MG63 (cell line): ENCODE measurements around the gene DDX31. TPM values are rescaled to one million over a fixed set of nuclear protein-coding genes. Genes with fewer than 3 reads are reported as not detected.

Experiments used
- DNase-seq: peaks from one replicate; pipeline ENCODE4 v3.0.0-alpha.2; 2020
- H3K27me3 ChIP-seq: fragments of 250-450 bp; sonication (Bioruptor Pico); 2 replicates; pipeline ENCODE4 v1.5.1; 2020; ENCODE audit warnings: mild to moderate bottlenecking, moderate library complexity
- H3K36me3 ChIP-seq: fragments of 250-450 bp; sonication (Bioruptor Pico); 2 replicates; pipeline ENCODE4 v1.5.1; 2020; ENCODE audit warnings: mild to moderate bottlenecking, moderate library complexity
- H3K4me3 ChIP-seq: fragments of 250-450 bp; sonication (Bioruptor Pico); 2 replicates; pipeline ENCODE4 v1.5.1; 2020; ENCODE audit warnings: mild to moderate bottlenecking, moderate library complexity
- H3K9me3 ChIP-seq: fragments of 250-450 bp; sonication (Bioruptor Pico); 2 replicates; pipeline ENCODE4 v1.5.1; 2020; ENCODE audit warnings: mild to moderate bottlenecking, moderate library complexity
- total RNA-seq: library from RNA; depleted of rRNA; stranded (reverse); fragments of >200 nt; shearing (Covaris generic); gene quantifications from 2 replicates; pipeline ENCODE4 v1.2.3, GENCODE V29; 2014; ENCODE audit warnings: low replicate concordance; rRNA removed

DDX31 gene
- total RNA-seq, 1 experiment from 2014 or later = 20.1 TPM

DNA sequence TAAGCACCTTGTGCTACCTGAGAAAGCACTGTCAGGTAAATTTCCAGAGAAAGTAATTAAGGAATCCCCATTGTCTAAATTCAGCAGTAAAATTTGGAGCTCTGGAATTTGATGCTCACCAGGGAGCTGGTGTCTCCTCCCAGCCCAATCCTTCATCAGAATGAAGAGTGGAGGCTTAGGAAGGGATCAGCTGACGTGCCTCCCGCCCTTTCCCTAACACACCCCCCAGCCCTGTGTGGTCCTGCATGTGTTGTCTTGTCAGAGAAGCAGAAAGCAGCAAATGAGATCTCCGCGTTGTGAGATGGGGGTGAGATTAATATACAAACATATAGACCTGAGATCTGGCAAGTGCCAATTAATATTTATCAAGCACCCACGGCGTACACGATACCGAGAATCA lies 114.3 kb downstream of the DDX31 start:
- Histone ChIP-seq H3K9me3 (no peaks in the 10 kb centered on the region), H3K27me3 (peaks cover 17% of the 10 kb centered on the region), H3K4me3 (no peak overlapping the region), H3K36me3 (no peaks in the 10 kb centered on the region)
- no peak for DNase-seq

DNA sequence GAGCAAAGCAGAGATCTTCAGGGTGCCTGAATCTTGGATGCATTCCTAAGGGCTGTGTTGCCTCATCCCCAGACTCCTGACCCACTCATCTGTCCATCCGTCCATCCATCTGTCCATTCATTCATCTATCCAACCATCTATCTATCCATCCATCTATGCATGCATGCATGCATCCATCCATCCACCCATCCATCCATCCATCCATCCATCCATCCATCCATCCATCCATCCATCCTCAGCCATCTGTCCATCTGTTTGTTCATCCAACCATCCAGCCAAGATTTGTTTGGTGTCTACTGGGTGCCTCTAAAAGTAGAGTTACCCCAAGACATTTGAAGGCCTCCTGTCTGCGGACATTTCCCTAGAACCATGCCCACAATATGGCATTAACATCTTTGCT lies 115.0 kb downstream of the DDX31 start:
- Histone ChIP-seq H3K36me3 (no peaks in the 10 kb centered on the region), H3K9me3 (no peaks in the 10 kb centered on the region), H3K4me3 (no peak overlapping the region), H3K27me3 (peaks cover 9% of the 10 kb centered on the region)
- no peak for DNase-seq

DNA sequence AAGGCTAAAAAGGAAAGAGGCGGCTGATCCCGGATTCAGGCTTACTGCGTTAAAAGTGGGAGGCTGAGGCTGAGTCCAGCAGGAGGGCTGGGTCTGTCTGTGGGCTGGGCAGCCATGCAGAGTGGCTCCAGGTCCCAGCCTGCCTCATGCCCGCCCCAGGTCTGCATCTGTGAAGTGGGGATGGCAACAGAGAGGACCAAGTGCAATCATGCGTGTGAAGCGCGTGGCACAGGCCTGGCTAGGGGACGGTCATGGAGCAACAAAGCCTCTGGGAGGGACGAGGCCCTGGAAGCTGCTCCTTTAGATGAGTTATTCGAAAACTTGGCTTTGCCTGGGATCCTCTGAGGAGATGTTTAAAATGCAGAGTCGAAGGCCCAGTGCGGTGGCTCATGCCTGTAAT lies 117.7 kb downstream of the DDX31 start:
- DNase-seq = no peak
- Histone ChIP-seq H3K27me3 (peaks cover under 1% of the 10 kb centered on the region; the same call in 1 of the 2 replicates), H3K36me3 (no peaks in the 10 kb centered on the region), H3K4me3 (no peak overlapping the region), H3K9me3 (no peaks in the 10 kb centered on the region)

DNA sequence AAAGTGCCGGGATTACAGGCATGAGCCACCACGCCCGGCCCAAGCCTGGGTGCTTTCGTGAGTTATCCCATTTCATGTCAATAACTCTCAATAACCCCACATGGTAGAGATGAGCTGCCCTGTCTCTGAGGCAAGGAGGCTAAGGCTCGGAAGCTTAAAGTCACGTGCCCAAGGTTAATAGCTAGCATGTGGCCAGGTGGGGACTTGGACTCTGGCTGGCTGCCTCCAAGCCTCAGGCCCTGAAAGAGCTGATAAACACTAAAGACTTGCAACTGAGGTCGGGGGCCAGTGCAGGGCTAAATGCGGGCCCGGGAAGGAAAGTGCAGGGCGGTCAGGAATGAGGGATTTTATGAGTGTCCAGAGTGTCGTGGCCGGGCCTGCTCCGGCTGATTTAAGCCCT lies 118.2 kb downstream of the DDX31 start:
- no peaks in the 10 kb centered on the region for H3K27me3 ChIP-seq
- H3K9me3 ChIP-seq = no peaks in the 10 kb centered on the region
- H3K4me3 ChIP-seq = no peak overlapping the region
- no peaks in the 10 kb centered on the region for H3K36me3 ChIP-seq
- no peak for DNase-seq

DNA sequence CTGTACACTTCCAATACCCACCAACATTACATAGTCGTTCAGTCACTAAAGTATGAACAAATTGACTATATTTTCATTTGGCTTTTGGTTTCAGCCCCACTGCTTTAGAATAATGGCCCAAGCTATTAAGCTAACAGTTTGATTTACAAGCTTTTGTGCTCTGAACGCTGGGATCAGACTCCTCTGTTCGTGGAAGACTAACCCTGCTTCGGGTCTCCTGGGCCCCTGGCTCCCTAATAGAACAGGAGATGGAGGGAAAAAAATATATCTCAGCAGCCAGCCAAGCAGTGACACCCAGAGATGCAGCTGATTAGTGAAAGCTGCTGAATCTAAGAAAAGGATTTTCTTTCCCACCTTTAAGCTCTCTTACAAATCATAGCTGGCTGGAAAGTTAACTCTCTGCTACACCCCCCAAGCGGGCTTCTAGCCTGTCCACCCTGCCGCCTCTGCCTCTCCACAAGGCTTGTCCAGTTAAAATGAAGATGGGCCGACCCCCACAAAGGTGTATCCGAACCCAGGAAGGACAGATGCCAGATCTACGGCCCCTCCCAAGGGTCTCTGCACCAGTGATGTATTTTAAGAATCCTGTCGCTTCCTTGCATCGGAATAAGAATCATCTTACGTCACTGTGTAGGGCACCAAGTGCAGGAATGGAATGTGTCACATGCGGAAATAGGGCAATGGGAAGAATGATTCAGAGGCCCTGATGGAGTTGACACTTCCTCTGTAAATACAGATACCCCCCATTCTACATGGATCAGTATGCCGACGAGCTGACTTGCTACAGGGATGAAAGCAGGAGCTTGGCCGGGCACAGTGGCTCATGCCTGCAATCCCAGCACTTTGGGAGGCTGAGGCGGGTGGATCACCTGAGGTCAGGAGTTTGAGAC lies 120.8 kb downstream of the DDX31 start:
- H3K36me3 ChIP-seq = no peaks in the 10 kb centered on the region
- no peak for DNase-seq

DNA sequence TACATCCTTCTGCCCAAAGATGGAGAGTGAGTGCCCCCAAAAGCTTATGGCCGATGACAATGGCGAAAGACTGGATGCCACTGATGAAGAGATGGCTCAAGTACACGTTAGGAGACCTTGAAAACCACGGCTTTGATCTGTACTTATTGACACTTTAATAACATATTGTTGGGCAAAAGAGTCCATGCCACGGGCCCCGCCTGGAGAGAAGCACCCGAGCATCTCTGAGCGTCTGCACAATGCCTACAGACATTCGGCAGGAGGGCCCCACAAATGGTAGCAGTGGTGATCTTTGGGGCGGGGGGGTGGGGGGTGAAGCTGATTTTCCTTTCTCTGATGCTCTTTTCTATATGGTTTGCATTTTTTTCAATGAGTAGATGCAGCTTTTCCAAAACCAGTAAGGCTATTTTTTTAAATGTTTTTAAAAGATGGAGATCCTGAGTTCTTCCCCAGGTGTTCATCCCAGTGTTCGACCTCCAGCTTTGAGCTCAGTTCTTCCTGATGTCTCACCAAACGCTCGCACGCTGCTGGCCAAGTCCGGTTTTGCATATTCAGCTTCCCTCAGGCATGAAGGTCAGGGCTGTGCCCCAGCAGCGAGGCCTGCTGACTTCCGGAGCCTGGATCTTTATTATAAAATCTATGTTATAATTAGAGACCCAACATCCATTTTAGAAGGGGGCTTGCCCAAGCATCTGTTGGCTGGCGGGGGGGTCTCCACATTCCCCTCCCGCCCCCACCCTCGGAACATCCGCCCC lies 121.6 kb downstream of the DDX31 start:
- no peaks in the 10 kb centered on the region for H3K36me3 ChIP-seq
- H3K4me3 ChIP-seq = no peak overlapping the region
- no peaks in the 10 kb centered on the region for H3K9me3 ChIP-seq
- no peak for DNase-seq
- H3K27me3 ChIP-seq = no peaks in the 10 kb centered on the region

More for the DNA sequence above, 120.8 kb downstream of the DDX31 start:
- Histone ChIP-seq H3K4me3 (no peak overlapping the region), H3K9me3 (no peaks in the 10 kb centered on the region), H3K27me3 (no peaks in the 10 kb centered on the region)

DNA sequence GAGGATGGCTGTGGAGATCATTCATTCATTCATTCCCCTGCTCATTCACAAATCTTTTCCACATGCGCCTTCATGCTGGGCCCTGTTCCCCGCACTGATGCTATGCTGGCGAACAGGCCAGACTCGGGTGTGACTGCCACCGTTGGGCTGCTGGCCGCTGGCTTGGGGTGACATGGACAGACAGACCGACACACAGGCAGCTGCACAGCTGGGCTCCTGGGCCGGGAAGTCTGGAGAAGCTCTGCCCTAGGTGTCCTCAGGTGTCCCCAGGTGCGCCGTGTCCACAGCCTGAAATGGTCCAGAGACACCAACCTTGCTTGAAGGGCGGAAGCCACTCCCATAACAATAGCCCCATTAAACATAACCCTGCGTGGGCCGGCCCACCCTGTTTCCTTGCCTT lies 122.3 kb downstream of the DDX31 start:
- no peak for DNase-seq
- no peak overlapping the region for H3K4me3 ChIP-seq
- no peaks in the 10 kb centered on the region for H3K27me3 ChIP-seq
- no peaks in the 10 kb centered on the region for H3K36me3 ChIP-seq
- no peaks in the 10 kb centered on the region for H3K9me3 ChIP-seq

DNA sequence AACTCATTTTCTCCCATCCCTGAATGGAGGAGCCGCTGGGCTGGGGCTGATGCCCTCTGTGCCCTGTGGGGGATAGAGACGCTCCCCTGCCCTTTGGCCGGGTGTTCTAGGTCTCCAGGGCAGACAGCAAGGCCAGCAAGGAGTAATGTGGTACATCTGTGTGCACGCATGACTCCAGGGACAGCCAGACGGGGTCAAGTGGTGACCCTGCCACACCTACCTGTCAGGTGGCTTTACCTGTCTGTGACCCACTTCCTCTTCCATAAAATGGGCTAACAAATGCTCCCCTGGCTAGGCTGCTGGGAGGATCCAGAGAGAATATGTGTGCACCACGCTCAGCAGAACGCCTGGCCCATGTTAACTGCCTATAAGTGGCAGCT lies 122.7 kb downstream of the DDX31 start:
- H3K4me3 ChIP-seq = no peak overlapping the region
- H3K27me3 ChIP-seq = no peaks in the 10 kb centered on the region
- H3K36me3 ChIP-seq = no peaks in the 10 kb centered on the region
- no peak for DNase-seq
- no peaks in the 10 kb centered on the region for H3K9me3 ChIP-seq

DNA sequence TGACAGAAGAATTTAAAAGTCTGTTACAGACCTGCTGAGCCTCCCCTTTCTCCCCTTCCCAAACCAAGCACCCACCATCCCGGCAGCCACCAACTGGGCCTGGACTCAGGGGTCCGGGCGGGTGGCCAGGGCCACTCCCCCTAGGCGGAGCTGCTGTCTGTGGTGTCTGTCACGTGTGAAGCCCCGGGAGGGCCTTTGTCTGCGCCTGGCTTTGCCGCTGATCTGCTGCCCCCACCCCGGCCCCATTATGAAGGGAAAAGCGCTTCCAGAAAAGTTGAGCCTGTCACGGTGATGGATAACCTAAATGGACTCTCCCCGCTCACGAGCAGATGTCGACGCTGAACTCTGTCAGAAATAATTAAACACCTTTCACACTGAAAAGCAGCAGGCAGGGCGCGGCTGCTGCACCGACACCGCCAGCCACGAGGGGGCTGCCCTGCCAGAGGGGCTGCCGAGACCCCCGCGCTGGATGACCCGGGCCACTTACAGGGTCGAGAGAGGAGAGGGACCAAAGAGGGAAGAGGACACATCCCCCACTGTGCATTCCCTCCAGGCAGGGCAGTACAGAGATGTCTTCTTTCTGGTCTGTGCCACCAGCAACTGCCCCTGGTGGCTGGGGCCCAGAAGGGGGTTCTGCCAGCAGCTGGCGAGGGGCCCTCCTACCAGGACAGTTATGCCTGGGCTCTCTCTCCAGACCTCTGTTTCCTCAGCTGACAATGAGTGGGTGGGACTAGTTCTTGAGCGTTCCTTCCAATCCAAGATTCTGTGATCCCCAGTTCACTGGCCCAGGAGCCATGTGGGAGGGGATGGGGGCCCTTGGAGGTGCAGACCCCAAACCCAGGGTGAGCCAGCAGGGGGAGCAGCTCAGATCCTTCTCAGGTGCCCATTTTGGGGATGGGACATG lies 123.4 kb downstream of the DDX31 start:
- Histone ChIP-seq H3K4me3 (no peak overlapping the region), H3K9me3 (no peaks in the 10 kb centered on the region), H3K27me3 (no peaks in the 10 kb centered on the region), H3K36me3 (no peaks in the 10 kb centered on the region)
- DNase-seq = peak; percentile 33

DNA sequence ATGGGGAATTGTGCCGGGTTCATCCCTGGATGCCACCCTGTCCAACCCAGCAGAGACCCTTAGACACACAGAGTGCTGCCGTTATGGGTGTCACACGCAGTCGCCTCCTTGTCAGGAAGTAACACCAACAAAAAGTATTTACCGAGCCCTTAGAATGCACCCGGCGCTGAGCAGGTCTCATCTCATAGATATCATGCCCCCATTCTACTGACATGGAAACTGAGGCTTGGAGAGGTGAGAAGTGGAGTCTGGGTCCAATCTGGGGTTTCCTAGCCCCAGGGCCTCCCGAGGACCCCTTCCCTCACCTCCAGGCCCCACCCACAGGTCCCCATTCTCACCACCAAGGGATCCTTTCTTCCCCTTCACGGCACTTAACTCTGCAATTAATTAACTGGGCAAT lies 124.2 kb downstream of the DDX31 start:
- Histone ChIP-seq H3K27me3 (no peaks in the 10 kb centered on the region), H3K9me3 (no peaks in the 10 kb centered on the region), H3K4me3 (no peak overlapping the region), H3K36me3 (no peaks in the 10 kb centered on the region)
- DNase-seq = no peak

DNA sequence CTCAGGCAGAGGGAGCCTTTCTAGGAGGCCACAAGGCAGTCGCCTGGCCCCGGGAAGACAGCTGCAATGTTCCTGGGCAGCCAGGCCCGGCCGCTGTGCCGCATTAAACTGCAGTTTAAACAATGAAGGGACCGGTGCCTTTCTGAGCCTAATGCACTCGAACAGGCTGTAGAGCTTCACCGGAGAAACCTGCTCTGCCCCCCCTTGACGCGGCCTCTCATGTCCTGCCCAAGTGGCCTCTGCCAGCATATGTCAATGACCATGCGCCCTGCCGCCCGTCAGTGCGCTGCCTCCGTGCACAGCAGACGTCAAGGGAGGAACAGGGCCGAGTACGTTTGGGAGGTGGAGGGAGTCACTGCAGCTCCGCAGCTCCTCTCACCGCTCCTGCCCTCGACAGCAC lies 125.8 kb downstream of the DDX31 start:
- no peaks in the 10 kb centered on the region for H3K9me3 ChIP-seq
- no peaks in the 10 kb centered on the region for H3K36me3 ChIP-seq
- no peak for DNase-seq
- H3K27me3 ChIP-seq = no peaks in the 10 kb centered on the region
- H3K4me3 ChIP-seq = no peak overlapping the region

DNA sequence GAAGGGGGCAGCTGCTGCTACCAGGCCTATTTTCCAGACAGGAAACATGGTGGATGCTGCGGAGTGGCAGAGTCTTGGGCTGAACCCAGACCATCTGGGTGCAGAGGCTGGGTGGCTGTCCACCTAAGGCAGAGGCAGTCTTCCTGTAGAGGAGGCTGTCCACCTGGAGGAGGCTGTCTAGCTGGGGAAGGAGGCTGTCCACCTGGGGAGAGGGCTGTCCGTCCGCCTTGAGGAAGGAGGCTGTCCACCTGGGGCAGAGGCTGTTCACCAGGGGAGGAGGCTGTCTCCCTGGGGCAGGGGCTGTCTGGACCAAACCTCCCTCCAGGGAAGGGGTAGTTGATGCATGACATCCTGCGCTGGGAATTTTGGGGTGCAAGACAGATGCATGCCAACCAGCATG lies 126.5 kb downstream of the DDX31 start:
- DNase-seq = no peak
- Histone ChIP-seq H3K36me3 (no peaks in the 10 kb centered on the region), H3K27me3 (no peaks in the 10 kb centered on the region), H3K9me3 (no peaks in the 10 kb centered on the region), H3K4me3 (no peak overlapping the region)

Other genes with a start within 250 kb of the DDX31 start
- gene BARHL1, start 87.4 kb downstream of the DDX31 start, total RNA-seq = not detected in 2 replicates
- gene GTF3C4, start 481 bp upstream of the DDX31 start, total RNA-seq = 14.8 and 17.2 TPM in 2 replicates
- 0.15 and 1.9 TPM in 2 replicates for gene AK8, start 208.3 kb upstream of the DDX31 start, total RNA-seq
- 2.4 and 7.0 TPM in 2 replicates for gene SPACA9, start 208.9 kb upstream of the DDX31 start, total RNA-seq